ENCODE measurements around the gene HOXA7.

DNA sequence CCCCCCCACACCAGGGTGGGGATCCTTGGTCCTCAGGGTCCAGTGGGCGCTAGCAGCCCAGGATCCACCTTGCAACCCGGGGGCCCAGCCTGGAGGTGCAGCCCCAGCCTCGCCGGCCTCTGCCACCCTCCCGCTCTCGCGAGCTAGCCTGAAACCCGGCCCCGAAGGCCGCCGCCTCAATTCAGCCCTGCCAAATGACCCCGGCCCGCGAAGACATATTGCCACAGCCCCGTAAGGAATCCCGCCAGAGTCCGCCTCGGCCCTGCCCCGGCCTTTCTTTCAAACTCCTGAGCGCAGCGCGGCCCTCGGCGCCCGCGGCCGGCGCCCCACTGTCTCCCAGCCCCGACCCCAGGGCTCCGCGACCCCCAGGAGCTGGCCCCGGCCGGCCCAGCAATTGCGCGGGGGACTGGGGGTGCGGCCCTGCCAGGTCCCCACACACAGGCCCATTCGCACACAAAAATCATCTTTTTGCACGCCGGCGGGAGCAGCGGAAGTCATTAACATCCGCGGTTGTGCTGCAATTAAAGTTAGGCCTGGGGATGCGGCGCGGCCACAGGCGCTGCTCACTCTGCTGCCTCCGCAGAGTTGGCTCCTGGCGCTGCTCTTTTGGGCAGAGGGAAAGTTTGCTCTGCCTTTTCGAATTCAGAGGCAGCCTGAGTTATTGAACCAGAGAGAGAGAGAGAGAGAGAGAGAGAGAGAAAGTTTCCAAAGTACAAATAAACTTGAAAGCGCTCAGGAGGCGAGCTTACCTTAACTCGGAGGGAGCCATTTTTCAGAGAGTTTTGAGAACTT is 16.9 kb downstream of the HOXA7 start:
- TF ChIP-seq, protein P1, sequence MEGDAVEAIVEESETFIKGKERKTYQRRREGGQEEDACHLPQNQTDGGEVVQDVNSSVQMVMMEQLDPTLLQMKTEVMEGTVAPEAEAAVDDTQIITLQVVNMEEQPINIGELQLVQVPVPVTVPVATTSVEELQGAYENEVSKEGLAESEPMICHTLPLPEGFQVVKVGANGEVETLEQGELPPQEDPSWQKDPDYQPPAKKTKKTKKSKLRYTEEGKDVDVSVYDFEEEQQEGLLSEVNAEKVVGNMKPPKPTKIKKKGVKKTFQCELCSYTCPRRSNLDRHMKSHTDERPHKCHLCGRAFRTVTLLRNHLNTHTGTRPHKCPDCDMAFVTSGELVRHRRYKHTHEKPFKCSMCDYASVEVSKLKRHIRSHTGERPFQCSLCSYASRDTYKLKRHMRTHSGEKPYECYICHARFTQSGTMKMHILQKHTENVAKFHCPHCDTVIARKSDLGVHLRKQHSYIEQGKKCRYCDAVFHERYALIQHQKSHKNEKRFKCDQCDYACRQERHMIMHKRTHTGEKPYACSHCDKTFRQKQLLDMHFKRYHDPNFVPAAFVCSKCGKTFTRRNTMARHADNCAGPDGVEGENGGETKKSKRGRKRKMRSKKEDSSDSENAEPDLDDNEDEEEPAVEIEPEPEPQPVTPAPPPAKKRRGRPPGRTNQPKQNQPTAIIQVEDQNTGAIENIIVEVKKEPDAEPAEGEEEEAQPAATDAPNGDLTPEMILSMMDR (IDR thresholded peaks at IDR 0.05; ENCODE audit: low read depth, low read length): no peak
- TF ChIP-seq POLR2A (IDR thresholded peaks at IDR 0.05; ENCODE audit: extremely low read depth, insufficient read length): no peak
- TF ChIP-seq, protein P2, sequence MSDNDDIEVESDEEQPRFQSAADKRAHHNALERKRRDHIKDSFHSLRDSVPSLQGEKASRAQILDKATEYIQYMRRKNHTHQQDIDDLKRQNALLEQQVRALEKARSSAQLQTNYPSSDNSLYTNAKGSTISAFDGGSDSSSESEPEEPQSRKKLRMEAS (IDR thresholded peaks at IDR 0.05; ENCODE audit: low read depth, low read length): no peak
- TF ChIP-seq MYC (IDR thresholded peaks at IDR 0.05; ENCODE audit: low read depth, low read length): no peak

All from NB4 (cell line).